ENCODE results near the gene LALBA. TPM values are rescaled to one million over a fixed set of nuclear protein-coding genes. Genes with fewer than 3 reads are reported as not detected.
"Not testable (repeated sequence)": the region's sequence is repeated elsewhere in the genome, so short reads cannot be mapped to it uniquely, and the experiment has no call there.

The LALBA gene
- total RNA-seq, 1 experiment from 2014 or later, result not detected

DNA sequence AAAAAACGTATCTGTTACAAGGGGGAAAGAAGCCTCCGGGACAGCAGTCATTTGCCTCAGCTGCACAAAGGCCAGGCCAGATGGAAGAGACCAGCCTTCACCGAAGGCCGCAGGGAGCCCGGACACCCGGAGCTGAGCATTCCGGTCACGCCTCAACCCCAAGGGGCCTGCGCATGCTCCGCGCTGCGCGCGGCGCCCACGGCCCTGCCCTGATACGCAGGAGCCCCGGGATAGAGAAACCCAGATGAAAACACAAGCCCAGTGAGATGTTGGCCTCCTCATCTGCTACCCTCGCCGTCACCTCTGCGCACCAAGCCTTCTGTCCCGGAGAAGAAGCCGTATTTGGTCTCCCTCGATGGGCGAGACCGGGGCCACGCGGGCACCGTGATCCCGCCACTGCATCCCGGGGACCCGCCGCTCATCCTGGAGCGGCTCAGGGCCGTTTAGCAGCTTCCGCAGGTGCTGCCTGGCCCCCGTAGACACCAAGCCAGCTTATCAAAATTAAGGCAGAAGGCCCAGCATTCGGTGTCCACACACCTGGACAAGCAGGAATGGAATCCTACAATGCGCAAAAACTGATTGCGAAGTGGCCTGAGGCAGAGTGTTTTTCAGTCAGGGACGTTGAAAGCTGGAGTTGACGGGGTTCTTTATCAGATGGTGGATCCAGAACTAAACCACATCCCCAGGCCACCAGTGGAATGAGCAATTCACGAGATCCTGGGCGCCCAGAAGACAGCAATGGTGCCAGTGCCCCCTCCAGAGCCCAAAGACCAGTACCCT, 41.8 kb downstream of the LALBA start:
- DNase-seq (ENCODE audit: low spot score), result no peak

DNA sequence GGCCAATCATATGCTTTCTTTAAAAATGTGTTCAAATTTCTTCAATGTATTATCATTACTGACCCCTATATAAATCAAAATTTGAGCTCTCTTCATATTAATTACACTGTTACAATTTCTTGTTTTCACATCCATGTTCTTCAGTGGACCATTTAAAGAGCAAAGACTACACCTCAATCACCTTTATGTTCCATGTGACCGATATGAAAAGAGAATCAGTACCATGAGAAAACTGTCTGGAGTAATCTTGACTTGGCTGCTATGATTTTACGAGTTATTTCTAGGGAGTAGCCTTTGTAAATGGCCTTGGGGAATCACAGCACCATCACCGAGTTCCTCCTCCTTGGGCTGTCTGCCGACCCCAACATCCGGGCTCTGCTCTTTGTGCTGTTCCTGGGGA, 44.5 kb downstream of the LALBA start, which contains the start of gene OR8S1:
TSS of gene OR8S1 (plus strand) at position 301 of the 400 bp plus-strand sequence. CDS start at position 301, 0 bp downstream.
- DNase-seq (ENCODE audit: low spot score), result no peak

DNA sequence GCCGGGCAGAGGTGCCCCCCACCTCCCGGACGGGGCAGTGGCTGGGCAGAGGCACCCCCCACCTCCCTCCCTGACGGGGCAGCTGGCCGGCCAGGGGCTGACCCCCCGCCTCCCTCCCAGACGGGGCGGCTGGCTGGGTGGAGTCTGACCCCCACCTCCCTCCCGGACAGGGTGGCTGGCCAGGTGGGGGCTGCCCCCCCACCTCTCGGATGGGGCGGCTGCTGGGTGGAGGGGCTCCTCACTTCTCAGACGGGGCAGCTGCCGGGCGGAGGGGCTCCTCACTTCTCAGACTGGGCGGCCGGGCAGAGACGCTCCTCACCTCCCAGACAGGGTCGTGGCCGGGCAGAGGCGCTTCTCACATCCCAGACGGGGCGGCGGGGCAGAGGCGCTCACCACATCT, 49.5 kb downstream of the LALBA start:
- not testable (repeated sequence) for DNase-seq (ENCODE audit: low spot score)

Other genes starting within 250 kb of the LALBA start
- 8.4 and 15.1 TPM in 2 replicates for gene ZNF641, start 219.1 kb downstream of the LALBA start, total RNA-seq (2014; rRNA removed; shearing (Covaris generic))
- gene ANP32D, start 97.5 kb downstream of the LALBA start, total RNA-seq (2014; rRNA removed; shearing (Covaris generic)), result not detected in 2 replicates
- not detected in 2 replicates for gene C12orf54, start 87.5 kb downstream of the LALBA start, total RNA-seq (2014; rRNA removed; shearing (Covaris generic))
- not detected in 2 replicates for gene OR8S1, start 44.4 kb downstream of the LALBA start, total RNA-seq (2014; rRNA removed; shearing (Covaris generic))
- 49.3 and 51.3 TPM in 2 replicates for gene KANSL2, start 112.2 kb upstream of the LALBA start, total RNA-seq (2014; rRNA removed; shearing (Covaris generic))
- 23.4 and 24.4 TPM in 2 replicates for gene CCNT1, start 146.7 kb upstream of the LALBA start, total RNA-seq (2014; rRNA removed; shearing (Covaris generic))
- 13.1 and 14.5 TPM in 2 replicates for gene ADCY6, start 219.0 kb upstream of the LALBA start, total RNA-seq (2014; rRNA removed; shearing (Covaris generic))
- gene CACNB3, start 248.4 kb upstream of the LALBA start, total RNA-seq (2014; rRNA removed; shearing (Covaris generic)), result 11.7 and 20.4 TPM in 2 replicates

Data from A172 (cell line).